ENCODE data around the gene MMP2. TPM values are rescaled to one million over a fixed set of nuclear protein-coding genes. Genes with fewer than 3 reads are reported as not detected.

The MMP2 gene
- total RNA-seq, 1 donor: 448 TPM

GRCh38 chr16:55510185-55510805 is 31.3 kb downstream of the MMP2 start:
- DNase-seq (ENCODE audit: low read depth): no peak
- TF ChIP-seq CTCF (IDR thresholded peaks at IDR 0.05; ENCODE audit: insufficient read depth, low read depth, low read length): no peak
- peak overlapping the region; percentile 80 for H3K4me3 ChIP-seq (ENCODE audit: low read depth, low read length)

- no peak for TF ChIP-seq CTCF (IDR thresholded peaks at IDR 0.05; ENCODE audit: insufficient read depth, low read depth, low read length)
- H3K4me3 ChIP-seq (ENCODE audit: low read depth, low read length): no peak overlapping the region
- no peak for DNase-seq (ENCODE audit: low read depth)
Measured at GRCh38 chr16:55512941-55513340, 33.9 kb downstream of the MMP2 start.

- H3K4me3 ChIP-seq (ENCODE audit: low read depth, low read length): no peak overlapping the region
- DNase-seq (ENCODE audit: low read depth): no peak
- TF ChIP-seq CTCF (IDR thresholded peaks at IDR 0.05; ENCODE audit: insufficient read depth, low read depth, low read length): peak; percentile 38
Measured at GRCh38 chr16:55513616-55514015, 34.6 kb downstream of the MMP2 start.

GRCh38 chr16:55515111-55515510 is 36.1 kb downstream of the MMP2 start:
- TF ChIP-seq CTCF (IDR thresholded peaks at IDR 0.05; ENCODE audit: insufficient read depth, low read depth, low read length): no peak
- no peak for DNase-seq (ENCODE audit: low read depth)

GRCh38 chr16:55521792-55522191 is 42.8 kb downstream of the MMP2 start:
- DNase-seq (ENCODE audit: low read depth): no peak
- TF ChIP-seq CTCF (IDR thresholded peaks at IDR 0.05; ENCODE audit: insufficient read depth, low read depth, low read length): no peak
- no peak overlapping the region for H3K4me3 ChIP-seq (ENCODE audit: low read depth, low read length)

More at GRCh38 chr16:55515111-55515510, 36.1 kb downstream of the MMP2 start:
- no peak overlapping the region for H3K4me3 ChIP-seq (ENCODE audit: low read depth, low read length)

GRCh38 chr16:55526441-55526840 is 47.4 kb downstream of the MMP2 start:
- no peak for DNase-seq (ENCODE audit: low read depth)
- no peak for TF ChIP-seq CTCF (IDR thresholded peaks at IDR 0.05; ENCODE audit: insufficient read depth, low read depth, low read length)
- no peak overlapping the region for H3K4me3 ChIP-seq (ENCODE audit: low read depth, low read length)

- TF ChIP-seq CTCF (IDR thresholded peaks at IDR 0.05; ENCODE audit: insufficient read depth, low read depth, low read length): no peak
- no peak for DNase-seq (ENCODE audit: low read depth)
- no peak overlapping the region for H3K4me3 ChIP-seq (ENCODE audit: low read depth, low read length)
Measured at GRCh38 chr16:55527885-55528284, 48.9 kb downstream of the MMP2 start.

Data from fibroblast of villous mesenchyme (primary cell).